ENCODE measurements around the gene MAD2L1BP. TPM values are rescaled to one million over a fixed set of nuclear protein-coding genes. Genes with fewer than 3 reads are reported as not detected.
A peak's percentile ranks its signal among the peaks of the same experiment; 100 is the strongest.

The MAD2L1BP gene
- total and polyA plus RNA-seq, 2 of the 13 experiments (the other 11 are each of a cell fraction or from before 2014, with no cell fraction given) = 54.2 to 55.5 TPM

DNA sequence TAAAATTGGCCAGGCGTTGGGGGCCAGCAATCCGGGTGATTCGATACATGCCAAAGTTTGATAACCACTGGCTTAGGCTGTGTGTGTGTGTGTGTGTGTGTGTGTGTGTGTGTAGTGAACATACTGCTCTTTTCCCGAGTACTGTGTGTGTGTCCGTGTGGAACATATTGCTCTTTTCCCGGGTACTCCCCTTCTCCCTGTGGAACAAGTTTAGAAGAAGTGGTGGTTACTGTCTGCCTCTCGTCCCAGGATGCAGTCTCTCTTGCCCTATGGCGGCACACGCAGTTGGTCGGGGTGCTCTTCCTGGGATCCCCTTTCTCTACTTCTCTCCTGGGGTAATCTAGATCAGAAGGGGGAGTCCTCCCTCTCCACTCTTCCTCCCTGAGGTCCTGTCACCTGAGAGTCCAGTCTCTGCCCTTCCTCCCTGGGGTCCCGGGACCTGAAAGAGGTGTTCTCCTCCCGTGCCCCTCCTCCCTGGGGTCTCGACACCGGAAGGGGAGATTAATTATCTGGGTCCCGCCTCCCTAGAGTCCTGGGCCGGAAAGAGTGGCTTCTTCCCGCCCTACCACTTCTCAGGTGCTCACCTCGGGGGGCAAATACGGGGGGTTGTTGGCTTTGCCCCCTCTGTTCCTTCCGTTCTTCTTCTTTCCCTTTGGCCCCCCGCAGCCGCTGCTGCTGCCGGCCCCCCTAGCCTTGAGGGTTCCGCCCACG, 7.1 kb upstream of the MAD2L1BP start (continued):
- TF ChIP-seq ZNF460 (CRISPR knock-in tag; IDR thresholded peaks at IDR 0.05; ENCODE audit: borderline replicate concordance) (no peak), EEA1 (CRISPR knock-in tag; IDR thresholded peaks at IDR 0.05; ENCODE audit: borderline replicate concordance) (peak; percentile 70; the same call in 1 of the 2 replicates), ZBTB2 (CRISPR knock-in tag; IDR thresholded peaks at IDR 0.05; ENCODE audit: low read depth) (0 out of 2 replicates have a peak, but pooled peaks have one; percentile 9), NFYB (CRISPR knock-in tag; IDR thresholded peaks at IDR 0.05) (no peak), RBM22 (optimal IDR thresholded peaks at IDR 0.05; ENCODE audit: low read length) (peak; percentile 30), ZNF160 (CRISPR knock-in tag; IDR thresholded peaks at IDR 0.05) (no peak), CBFB (CRISPR knock-in tag; IDR thresholded peaks at IDR 0.05) (no peak), ZNF280D (CRISPR knock-in tag; IDR thresholded peaks at IDR 0.05) (no peak), IRF9 (CRISPR knock-in tag; IDR thresholded peaks at IDR 0.05; ENCODE audit: borderline replicate concordance) (peak; percentile 62; the same call in 1 of the 2 replicates), ZNF646 (CRISPR knock-in tag; IDR thresholded peaks at IDR 0.05) (peak; percentile 85; the same call in 1 of the 2 replicates)
- TF ChIP-seq, protein P1, sequence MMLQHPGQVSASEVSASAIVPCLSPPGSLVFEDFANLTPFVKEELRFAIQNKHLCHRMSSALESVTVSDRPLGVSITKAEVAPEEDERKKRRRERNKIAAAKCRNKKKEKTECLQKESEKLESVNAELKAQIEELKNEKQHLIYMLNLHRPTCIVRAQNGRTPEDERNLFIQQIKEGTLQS (CRISPR knock-in tag; IDR thresholded peaks at IDR 0.05) = no peak
- TF ChIP-seq, protein P2, sequence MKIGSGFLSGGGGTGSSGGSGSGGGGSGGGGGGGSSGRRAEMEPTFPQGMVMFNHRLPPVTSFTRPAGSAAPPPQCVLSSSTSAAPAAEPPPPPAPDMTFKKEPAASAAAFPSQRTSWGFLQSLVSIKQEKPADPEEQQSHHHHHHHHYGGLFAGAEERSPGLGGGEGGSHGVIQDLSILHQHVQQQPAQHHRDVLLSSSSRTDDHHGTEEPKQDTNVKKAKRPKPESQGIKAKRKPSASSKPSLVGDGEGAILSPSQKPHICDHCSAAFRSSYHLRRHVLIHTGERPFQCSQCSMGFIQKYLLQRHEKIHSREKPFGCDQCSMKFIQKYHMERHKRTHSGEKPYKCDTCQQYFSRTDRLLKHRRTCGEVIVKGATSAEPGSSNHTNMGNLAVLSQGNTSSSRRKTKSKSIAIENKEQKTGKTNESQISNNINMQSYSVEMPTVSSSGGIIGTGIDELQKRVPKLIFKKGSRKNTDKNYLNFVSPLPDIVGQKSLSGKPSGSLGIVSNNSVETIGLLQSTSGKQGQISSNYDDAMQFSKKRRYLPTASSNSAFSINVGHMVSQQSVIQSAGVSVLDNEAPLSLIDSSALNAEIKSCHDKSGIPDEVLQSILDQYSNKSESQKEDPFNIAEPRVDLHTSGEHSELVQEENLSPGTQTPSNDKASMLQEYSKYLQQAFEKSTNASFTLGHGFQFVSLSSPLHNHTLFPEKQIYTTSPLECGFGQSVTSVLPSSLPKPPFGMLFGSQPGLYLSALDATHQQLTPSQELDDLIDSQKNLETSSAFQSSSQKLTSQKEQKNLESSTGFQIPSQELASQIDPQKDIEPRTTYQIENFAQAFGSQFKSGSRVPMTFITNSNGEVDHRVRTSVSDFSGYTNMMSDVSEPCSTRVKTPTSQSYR (CRISPR knock-in tag; IDR thresholded peaks at IDR 0.05; ENCODE audit: borderline replicate concordance) = no peak
